ENCODE measurements around the gene ALK.

DNA sequence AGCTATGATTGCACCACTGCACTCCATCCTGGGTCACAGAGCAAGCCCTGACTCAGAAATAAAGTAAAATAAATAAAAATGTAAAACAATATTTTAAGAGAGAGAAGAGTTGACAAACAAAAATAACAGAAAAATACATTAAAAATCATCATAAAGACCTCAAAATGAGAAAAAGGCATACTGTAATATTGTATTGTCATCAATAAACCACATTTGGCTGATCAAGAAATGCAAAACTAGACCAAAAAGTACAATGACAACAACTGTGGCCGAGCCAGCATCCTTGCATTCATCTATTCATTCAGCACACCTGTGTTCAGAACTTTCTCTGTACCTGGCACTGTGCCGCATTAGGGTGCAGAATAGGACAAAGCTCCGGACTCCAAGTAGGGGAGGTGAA is 121.8 kb downstream of the ALK start:
- TF ChIP-seq, protein P1, sequence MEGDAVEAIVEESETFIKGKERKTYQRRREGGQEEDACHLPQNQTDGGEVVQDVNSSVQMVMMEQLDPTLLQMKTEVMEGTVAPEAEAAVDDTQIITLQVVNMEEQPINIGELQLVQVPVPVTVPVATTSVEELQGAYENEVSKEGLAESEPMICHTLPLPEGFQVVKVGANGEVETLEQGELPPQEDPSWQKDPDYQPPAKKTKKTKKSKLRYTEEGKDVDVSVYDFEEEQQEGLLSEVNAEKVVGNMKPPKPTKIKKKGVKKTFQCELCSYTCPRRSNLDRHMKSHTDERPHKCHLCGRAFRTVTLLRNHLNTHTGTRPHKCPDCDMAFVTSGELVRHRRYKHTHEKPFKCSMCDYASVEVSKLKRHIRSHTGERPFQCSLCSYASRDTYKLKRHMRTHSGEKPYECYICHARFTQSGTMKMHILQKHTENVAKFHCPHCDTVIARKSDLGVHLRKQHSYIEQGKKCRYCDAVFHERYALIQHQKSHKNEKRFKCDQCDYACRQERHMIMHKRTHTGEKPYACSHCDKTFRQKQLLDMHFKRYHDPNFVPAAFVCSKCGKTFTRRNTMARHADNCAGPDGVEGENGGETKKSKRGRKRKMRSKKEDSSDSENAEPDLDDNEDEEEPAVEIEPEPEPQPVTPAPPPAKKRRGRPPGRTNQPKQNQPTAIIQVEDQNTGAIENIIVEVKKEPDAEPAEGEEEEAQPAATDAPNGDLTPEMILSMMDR (IDR thresholded peaks at IDR 0.05): no peak
- no peak for TF ChIP-seq EZH2 (IDR thresholded peaks at IDR 0.05; ENCODE audit: borderline replicate concordance, insufficient read depth, low read depth, low read length, poor library complexity, severe bottlenecking)
